Ectodermal cell (in vitro differentiated cells): ENCODE data around the gene OR6J1.

Experiments used
- H3K27ac ChIP-seq: 2 replicates; pipeline ENCODE4 v1.7.0; 2013; ENCODE audit warnings: mild to moderate bottlenecking, low read depth, low read length; ENCODE audit not compliant: insufficient read depth, poor library complexity, severe bottlenecking
- H3K27me3 ChIP-seq: 2 replicates; pipeline ENCODE4 v1.7.0; 2013; ENCODE audit warnings: mild to moderate bottlenecking, low read length; ENCODE audit not compliant: insufficient read depth, control insufficient read depth, poor library complexity, severe bottlenecking
- H3K36me3 ChIP-seq: one replicate; pipeline ENCODE4 v1.7.0; 2013; ENCODE audit warnings: low read length; ENCODE audit not compliant: control insufficient read depth, insufficient read depth
- H3K4me1 ChIP-seq: one replicate; pipeline ENCODE4 v1.7.0; 2013; ENCODE audit warnings: low read length; ENCODE audit not compliant: control insufficient read depth, insufficient read depth
- H3K4me3 ChIP-seq: 2 replicates; pipeline ENCODE4 v1.7.0; 2013; ENCODE audit warnings: low read depth, low read length, control low read depth; ENCODE audit not compliant: insufficient read depth
- H3K9me3 ChIP-seq: 2 replicates; pipeline ENCODE4 v1.7.0; 2013; ENCODE audit warnings: mild to moderate bottlenecking, low read length, moderate library complexity; ENCODE audit not compliant: control insufficient read depth
- WGBS, 2 experiments: methylation state at CpG; one replicate each; pipeline ENCODE4 v1.1.7; 2013; ENCODE audit warnings: missing lambda C conversion rate in 2 of 2; 5-methylcytosine and 5-hydroxymethylcytosine counted together

The OR6J1 gene

GRCh38 chr14:22598099-22598895 is 45.9 kb downstream of the OR6J1 start, which contains the start of gene ABHD4:
TSS of gene ABHD4 (plus strand) at chr14:22598300. CDS start at chr14:22598307, 7 bp downstream.
- Histone ChIP-seq H3K9me3 (no peaks in the 10 kb centered on the region), H3K4me1 (peaks cover 5% of the 10 kb centered on the region), H3K4me3 (peak within 1 kb of the TSS; percentile 92), H3K27me3 (no peaks in the 10 kb centered on the region), H3K27ac (peak within 1 kb of the TSS; percentile 3), H3K36me3 (peaks cover 8% of the 10 kb centered on the region)
- WGBS, 2 experiments, result 1% methylated on average over 49 of the region's 49 CpGs

- peaks cover 4% of the 10 kb centered on the region for H3K36me3 ChIP-seq
- WGBS, 2 experiments, result 26 to 30% methylated on average over 9 of the region's 9 CpGs
- H3K4me3 ChIP-seq, result peak overlapping the region; percentile 92
- H3K4me1 ChIP-seq, result peaks cover 5% of the 10 kb centered on the region
- H3K27ac ChIP-seq, result no peak overlapping the region
- H3K27me3 ChIP-seq, result no peaks in the 10 kb centered on the region
- H3K9me3 ChIP-seq, result no peaks in the 10 kb centered on the region
Observed at GRCh38 chr14:22597771-22598098, 46.4 kb downstream of the OR6J1 start.

- Histone ChIP-seq H3K9me3 (no peaks in the 10 kb centered on the region), H3K27ac (no peak overlapping the region), H3K4me3 (no peak overlapping the region), H3K27me3 (no peaks in the 10 kb centered on the region), H3K36me3 (no peaks in the 10 kb centered on the region), H3K4me1 (peaks cover 5% of the 10 kb centered on the region)
- WGBS, 2 experiments, result 86 to 92% methylated on average over 6 of the region's 6 CpGs
Observed at GRCh38 chr14:22597265-22597664, 46.9 kb downstream of the OR6J1 start.

GRCh38 chr14:22596354-22596879 is 47.7 kb downstream of the OR6J1 start:
- Histone ChIP-seq H3K27ac (no peak overlapping the region), H3K4me1 (peaks cover 5% of the 10 kb centered on the region), H3K9me3 (no peaks in the 10 kb centered on the region), H3K4me3 (no peak overlapping the region), H3K36me3 (no peaks in the 10 kb centered on the region), H3K27me3 (no peaks in the 10 kb centered on the region)
- 92 to 94% methylated on average over 3 of the region's 3 CpGs for WGBS, 2 experiments

- no peaks in the 10 kb centered on the region for H3K9me3 ChIP-seq
- WGBS, 2 experiments, result 65 to 75% methylated on average over 4 of the region's 4 CpGs
- no peaks in the 10 kb centered on the region for H3K36me3 ChIP-seq
Observed at GRCh38 chr14:22594156-22594716, 49.9 kb downstream of the OR6J1 start.

GRCh38 chr14:22593601-22594000 is 50.6 kb downstream of the OR6J1 start:
- no peaks in the 10 kb centered on the region for H3K36me3 ChIP-seq
- H3K27me3 ChIP-seq, result no peaks in the 10 kb centered on the region
- H3K4me3 ChIP-seq, result no peak overlapping the region
- no peak overlapping the region for H3K27ac ChIP-seq
- WGBS, 2 experiments, result 94 to 95% methylated on average over 2 of the region's 2 CpGs
- no peaks in the 10 kb centered on the region for H3K4me1 ChIP-seq
- no peaks in the 10 kb centered on the region for H3K9me3 ChIP-seq

More at GRCh38 chr14:22594156-22594716, 49.9 kb downstream of the OR6J1 start:
- H3K4me3 ChIP-seq, result no peak overlapping the region
- H3K27ac ChIP-seq, result no peak overlapping the region
- H3K4me1 ChIP-seq, result peaks cover 5% of the 10 kb centered on the region
- H3K27me3 ChIP-seq, result no peaks in the 10 kb centered on the region

- no peaks in the 10 kb centered on the region for H3K4me1 ChIP-seq
- WGBS, 2 experiments, result 67 to 70% methylated on average over 3 of the region's 3 CpGs
Observed at GRCh38 chr14:22593189-22593588, 51.0 kb downstream of the OR6J1 start.

GRCh38 chr14:22589096-22589839 is 54.9 kb downstream of the OR6J1 start, which contains the start of gene DAD1:
TSS of gene DAD1 (minus strand) at chr14:22589224. CDS start at chr14:22589157, 67 bp downstream.
- Histone ChIP-seq H3K4me3 (peak within 1 kb of the TSS; percentile 97), H3K27me3 (no peaks in the 10 kb centered on the region), H3K9me3 (no peaks in the 10 kb centered on the region), H3K4me1 (no peaks in the 10 kb centered on the region), H3K27ac (peak within 1 kb of the TSS; percentile 98), H3K36me3 (no peaks in the 10 kb centered on the region)
- 0 to 1% methylated on average over 44 of the region's 44 CpGs for WGBS, 2 experiments

More at GRCh38 chr14:22593189-22593588, 51.0 kb downstream of the OR6J1 start:
- H3K27me3 ChIP-seq, result no peaks in the 10 kb centered on the region
- no peaks in the 10 kb centered on the region for H3K36me3 ChIP-seq
- H3K27ac ChIP-seq, result no peak overlapping the region
- H3K9me3 ChIP-seq, result no peaks in the 10 kb centered on the region
- no peak overlapping the region for H3K4me3 ChIP-seq

GRCh38 chr14:22588526-22589095 is 55.5 kb downstream of the OR6J1 start:
- Histone ChIP-seq H3K4me3 (peak overlapping the region; percentile 97), H3K36me3 (no peaks in the 10 kb centered on the region), H3K27me3 (no peaks in the 10 kb centered on the region), H3K9me3 (no peaks in the 10 kb centered on the region), H3K4me1 (no peaks in the 10 kb centered on the region), H3K27ac (peak overlapping the region; percentile 39)
- 5 to 8% methylated on average over 16 of the region's 17 CpGs for WGBS, 2 experiments
